HG03103 (cell line): Measurements from ENCODE around the gene SAMD8.

Source experiments
- ATAC-seq: cut with Tn5 transposase; IDR thresholded peaks from one replicate; pipeline ENCODE4 v1.9.1; 2021; ENCODE audit warnings: low read depth; ENCODE audit not compliant: unreplicated experiment

The SAMD8 gene

GRCh38 chr10:75084834-75085384 is 26.5 kb upstream of the SAMD8 start:
- no peak for ATAC-seq

GRCh38 chr10:75086278-75086934 is 25.1 kb upstream of the SAMD8 start:
- no peak for ATAC-seq

GRCh38 chr10:75088640-75089039 is 22.8 kb upstream of the SAMD8 start:
- ATAC-seq: no peak

GRCh38 chr10:75089634-75090033 is 21.8 kb upstream of the SAMD8 start:
- ATAC-seq: no peak

- no peak for ATAC-seq
Observed at GRCh38 chr10:75091146-75091545, 20.3 kb upstream of the SAMD8 start.

- no peak for ATAC-seq
Observed at GRCh38 chr10:75094465-75094864, 17.0 kb upstream of the SAMD8 start.

GRCh38 chr10:75095631-75096030 is 15.8 kb upstream of the SAMD8 start:
- no peak for ATAC-seq

- ATAC-seq: no peak
Observed at GRCh38 chr10:75096749-75097148, 14.7 kb upstream of the SAMD8 start.

GRCh38 chr10:75097666-75098285 is 13.7 kb upstream of the SAMD8 start:
- no peak for ATAC-seq

GRCh38 chr10:75098902-75099673 is 12.4 kb upstream of the SAMD8 start:
- ATAC-seq: no peak

- ATAC-seq: peak; percentile 81
Observed at GRCh38 chr10:75099952-75100763, 11.3 kb upstream of the SAMD8 start.

GRCh38 chr10:75100764-75101291 is 10.6 kb upstream of the SAMD8 start:
- no peak for ATAC-seq

GRCh38 chr10:75101416-75102251 is 9.8 kb upstream of the SAMD8 start:
- ATAC-seq: no peak

GRCh38 chr10:75102830-75103673 is 8.4 kb upstream of the SAMD8 start:
- ATAC-seq: no peak

GRCh38 chr10:75103881-75104686 is 7.4 kb upstream of the SAMD8 start:
- no peak for ATAC-seq

- ATAC-seq: no peak
Observed at GRCh38 chr10:75104842-75105241, 6.6 kb upstream of the SAMD8 start.

- no peak for ATAC-seq
Observed at GRCh38 chr10:75105576-75106197, 5.8 kb upstream of the SAMD8 start.
